ENCODE data around the gene PPP4R3B.

Gene PPP4R3B

DNA sequence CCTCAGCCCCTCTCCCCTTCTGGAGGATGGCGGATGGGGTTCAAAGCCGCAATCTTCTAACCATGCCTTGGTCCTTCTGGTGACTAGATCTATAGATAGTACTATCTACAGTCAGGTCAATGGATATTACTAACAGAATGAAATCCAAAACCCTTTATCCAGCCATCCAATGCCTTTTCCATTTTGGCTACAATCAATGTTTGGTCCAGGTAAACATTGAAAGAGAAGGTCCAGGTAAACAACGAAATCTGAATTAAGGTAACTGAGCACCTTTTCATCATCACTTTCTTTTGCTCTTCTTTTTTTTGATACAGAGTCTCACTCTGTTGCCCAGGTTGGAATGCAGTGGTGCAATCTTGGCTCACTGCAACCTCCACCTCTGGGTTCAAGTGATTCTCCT, 9.7 kb downstream of the PPP4R3B start:
- Histone ChIP-seq H4K20me1 (ENCODE audit: insufficient read depth, low read length, poor library complexity, severe bottlenecking) (peaks cover 33% of the 10 kb centered on the region), H3K27me3 (ENCODE audit: insufficient read depth, low read length, poor library complexity, severe bottlenecking) (no peaks in the 10 kb centered on the region), H3K9me3 (ENCODE audit: insufficient read depth, low read depth, low read length) (no peaks in the 10 kb centered on the region)

DNA sequence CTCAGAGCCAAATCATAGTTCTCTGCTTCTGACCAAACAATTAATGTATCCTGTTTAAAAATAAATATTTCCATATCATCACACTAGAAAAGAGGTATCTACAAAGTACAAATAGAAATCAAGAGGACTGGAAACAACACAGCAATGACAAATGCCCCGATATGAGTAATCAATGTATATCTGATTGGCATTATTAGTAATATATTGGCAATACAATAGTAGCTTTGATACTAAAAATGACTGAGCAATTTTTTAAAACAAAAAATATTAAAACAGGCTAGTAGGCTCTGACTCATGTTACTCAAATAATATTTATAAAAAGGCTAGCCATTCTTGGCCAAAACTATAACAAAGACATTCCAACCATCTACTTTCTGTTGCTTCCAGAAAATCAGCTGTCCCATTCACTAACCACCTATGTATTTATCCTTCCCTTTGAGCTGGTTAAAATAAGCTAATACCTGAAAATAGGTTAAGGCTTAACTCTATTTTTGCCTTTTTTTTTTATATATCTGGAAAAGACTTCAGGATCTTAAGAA, 13.3 kb downstream of the PPP4R3B start:
- Histone ChIP-seq H4K20me1 (ENCODE audit: insufficient read depth, low read length, poor library complexity, severe bottlenecking) (peaks cover 15% of the 10 kb centered on the region), H3F3A (ENCODE audit: low read depth) (no peaks in the 10 kb centered on the region), H3K9me2 (replicated peaks; ENCODE audit: low read depth, low read length) (no peaks in the 10 kb centered on the region), H3K4me3 (ENCODE audit: low read length, poor library complexity, severe bottlenecking) (no peak overlapping the region), H2AFZ (ENCODE audit: low read length) (no peak overlapping the region), H3K27me3 (ENCODE audit: insufficient read depth, low read length, poor library complexity, severe bottlenecking) (no peaks in the 10 kb centered on the region), H3K4me1 (ENCODE audit: insufficient read depth, low read length, poor library complexity, severe bottlenecking) (no peaks in the 10 kb centered on the region), H3K9ac (ENCODE audit: low read depth, low read length, poor library complexity, severe bottlenecking) (no peak overlapping the region), H3K9me3 (ENCODE audit: insufficient read depth, low read depth, low read length) (no peaks in the 10 kb centered on the region), H3K4me2 (ENCODE audit: low read depth, low read length, poor library complexity, severe bottlenecking) (no peak overlapping the region), H3K36me3 (ENCODE audit: insufficient read depth, low read length) (peaks cover 36% of the 10 kb centered on the region; the same call in 1 of the 2 replicates), H3K79me2 (ENCODE audit: insufficient read depth, low read length) (peaks cover 58% of the 10 kb centered on the region; the same call in 1 of the 2 replicates)
- no peak for TF ChIP-seq EZH2phosphoT487 (IDR thresholded peaks at IDR 0.05; ENCODE audit: borderline replicate concordance)
- TF ChIP-seq, protein P1, sequence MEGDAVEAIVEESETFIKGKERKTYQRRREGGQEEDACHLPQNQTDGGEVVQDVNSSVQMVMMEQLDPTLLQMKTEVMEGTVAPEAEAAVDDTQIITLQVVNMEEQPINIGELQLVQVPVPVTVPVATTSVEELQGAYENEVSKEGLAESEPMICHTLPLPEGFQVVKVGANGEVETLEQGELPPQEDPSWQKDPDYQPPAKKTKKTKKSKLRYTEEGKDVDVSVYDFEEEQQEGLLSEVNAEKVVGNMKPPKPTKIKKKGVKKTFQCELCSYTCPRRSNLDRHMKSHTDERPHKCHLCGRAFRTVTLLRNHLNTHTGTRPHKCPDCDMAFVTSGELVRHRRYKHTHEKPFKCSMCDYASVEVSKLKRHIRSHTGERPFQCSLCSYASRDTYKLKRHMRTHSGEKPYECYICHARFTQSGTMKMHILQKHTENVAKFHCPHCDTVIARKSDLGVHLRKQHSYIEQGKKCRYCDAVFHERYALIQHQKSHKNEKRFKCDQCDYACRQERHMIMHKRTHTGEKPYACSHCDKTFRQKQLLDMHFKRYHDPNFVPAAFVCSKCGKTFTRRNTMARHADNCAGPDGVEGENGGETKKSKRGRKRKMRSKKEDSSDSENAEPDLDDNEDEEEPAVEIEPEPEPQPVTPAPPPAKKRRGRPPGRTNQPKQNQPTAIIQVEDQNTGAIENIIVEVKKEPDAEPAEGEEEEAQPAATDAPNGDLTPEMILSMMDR (conservative IDR thresholded peaks at IDR 0.05; ENCODE audit: low read length) = no peak

More for the DNA sequence above, 9.7 kb downstream of the PPP4R3B start:
- Histone ChIP-seq H2AFZ (ENCODE audit: low read length) (no peak overlapping the region), H3K9me2 (replicated peaks; ENCODE audit: low read depth, low read length) (no peaks in the 10 kb centered on the region), H3K4me3 (ENCODE audit: low read length, poor library complexity, severe bottlenecking) (no peak overlapping the region), H3F3A (ENCODE audit: low read depth) (no peaks in the 10 kb centered on the region), H3K36me3 (ENCODE audit: insufficient read depth, low read length) (peaks cover 26% of the 10 kb centered on the region), H3K4me1 (ENCODE audit: insufficient read depth, low read length, poor library complexity, severe bottlenecking) (no peaks in the 10 kb centered on the region), H3K4me2 (ENCODE audit: low read depth, low read length, poor library complexity, severe bottlenecking) (no peak overlapping the region), H3K79me2 (ENCODE audit: insufficient read depth, low read length) (peaks cover 80% of the 10 kb centered on the region), H3K9ac (ENCODE audit: low read depth, low read length, poor library complexity, severe bottlenecking) (no peak overlapping the region)
- TF ChIP-seq, protein P1 (conservative IDR thresholded peaks at IDR 0.05; ENCODE audit: low read length) = no peak
- TF ChIP-seq EZH2phosphoT487 (IDR thresholded peaks at IDR 0.05; ENCODE audit: borderline replicate concordance) = no peak

DNA sequence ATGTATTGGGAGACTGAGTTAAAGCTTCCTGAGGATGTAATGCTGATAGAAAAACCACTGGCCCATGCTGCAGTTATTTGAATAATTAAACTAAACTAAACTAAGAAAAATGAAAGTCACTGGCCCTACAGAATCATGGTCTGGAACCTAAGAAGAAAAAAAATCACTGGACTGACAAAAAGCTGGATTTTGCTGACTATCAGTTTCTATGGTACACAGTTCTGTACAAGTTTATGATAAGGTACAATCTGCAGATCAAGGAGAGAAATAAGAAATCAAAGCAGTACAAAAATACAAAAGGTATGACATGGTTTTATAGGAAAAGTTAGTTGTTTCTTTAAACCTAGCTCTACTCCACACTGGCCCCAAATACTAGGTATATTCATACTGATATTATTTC, 15.6 kb downstream of the PPP4R3B start:
- Histone ChIP-seq H3K9me3 (ENCODE audit: insufficient read depth, low read depth, low read length) (no peaks in the 10 kb centered on the region), H3F3A (ENCODE audit: low read depth) (no peaks in the 10 kb centered on the region), H3K36me3 (ENCODE audit: insufficient read depth, low read length) (peaks cover 51% of the 10 kb centered on the region; the same call in 1 of the 2 replicates), H3K4me3 (ENCODE audit: low read length, poor library complexity, severe bottlenecking) (no peak overlapping the region), H4K20me1 (ENCODE audit: insufficient read depth, low read length, poor library complexity, severe bottlenecking) (peaks cover 12% of the 10 kb centered on the region), H2AFZ (ENCODE audit: low read length) (no peak overlapping the region), H3K4me1 (ENCODE audit: insufficient read depth, low read length, poor library complexity, severe bottlenecking) (no peaks in the 10 kb centered on the region), H3K9me2 (replicated peaks; ENCODE audit: low read depth, low read length) (no peaks in the 10 kb centered on the region), H3K27me3 (ENCODE audit: insufficient read depth, low read length, poor library complexity, severe bottlenecking) (no peaks in the 10 kb centered on the region), H3K4me2 (ENCODE audit: low read depth, low read length, poor library complexity, severe bottlenecking) (no peak overlapping the region), H3K9ac (ENCODE audit: low read depth, low read length, poor library complexity, severe bottlenecking) (no peak overlapping the region), H3K79me2 (ENCODE audit: insufficient read depth, low read length) (peaks cover 36% of the 10 kb centered on the region; the same call in 1 of the 2 replicates)
- TF ChIP-seq, protein P1 (conservative IDR thresholded peaks at IDR 0.05; ENCODE audit: low read length) = no peak
- no peak for TF ChIP-seq EZH2phosphoT487 (IDR thresholded peaks at IDR 0.05; ENCODE audit: borderline replicate concordance)
